Measurements from ENCODE around the gene HCN3. TPM values are rescaled to one million over a fixed set of nuclear protein-coding genes. Genes with fewer than 3 reads are reported as not detected.

The HCN3 gene
- total RNA-seq, 4 donors from 2014 or later = 2.1 to 3.0 (median 2.5) TPM

- no peak for DNase-seq
- intact Hi-C loops (cut with DNase I) = no loop called here
- WGBS, 2 donors = 62 to 79% methylated on average over 5 of the region's 5 CpGs
- no peaks in the 10 kb centered on the region for H3K9me3 ChIP-seq
- no peak for TF ChIP-seq POLR2A (IDR thresholded peaks at IDR 0.05)
- no peak for TF ChIP-seq CTCF (IDR thresholded peaks at IDR 0.05)
- H3K27me3 ChIP-seq = no peaks in the 10 kb centered on the region
- H3K27ac ChIP-seq = no peak overlapping the region
- no peak overlapping the region for H3K4me3 ChIP-seq
- H3K36me3 ChIP-seq = peaks cover 6 to 44% (median 16%) of the 10 kb centered on the region in 3 donors
- H3K4me1 ChIP-seq = peaks cover 0 to 48% (median 15%) of the 10 kb centered on the region in 3 donors
These were observed 40.8 kb upstream of the HCN3 start for GRCh38 chr1:155236451-155236850.

- WGBS, 2 donors = 17 to 20% methylated on average over 3 to 4 of the region's 4 CpGs
- no peak for TF ChIP-seq POLR2A (IDR thresholded peaks at IDR 0.05)
- peak in 1 of 6 experiments; percentile 19 for TF ChIP-seq CTCF (IDR thresholded peaks at IDR 0.05)
- Histone ChIP-seq H3K36me3 (peaks cover 4 to 32% (median 13%) of the 10 kb centered on the region in 3 donors), H3K4me1 (peaks cover 2 to 73% (median 34%) of the 10 kb centered on the region in 3 donors), H3K27me3 (no peaks in the 10 kb centered on the region), H3K4me3 (peak overlapping the region; percentile 20 to 63 (median 36)), H3K27ac (peak overlapping the region; percentile 37 to 70 (median 44)), H3K9me3 (no peaks in the 10 kb centered on the region)
- DNase-seq = no peak
- intact Hi-C loops (cut with DNase I) = loop anchor here (5.0 kb wide), 1 partner anchor 34 kb away; the partner anchor contains the start of genes MTX1 and THBS3
These were observed 36.1 kb upstream of the HCN3 start for GRCh38 chr1:155241069-155241679.

GRCh38 chr1:155241841-155242264 is 35.4 kb upstream of the HCN3 start:
- DNase-seq = no peak
- H3K4me1 ChIP-seq = peaks cover 2 to 73% (median 34%) of the 10 kb centered on the region in 3 donors
- peaks cover 0 to 26% (median 6%) of the 10 kb centered on the region in 3 donors for H3K36me3 ChIP-seq
- intact Hi-C loops (cut with DNase I) = loop anchor here (5.0 kb wide), 1 partner anchor 35 kb away; the partner anchor contains the start of genes MTX1 and THBS3
- WGBS, 2 donors = 52 to 59% methylated on average over 4 of the region's 4 CpGs
- no peaks in the 10 kb centered on the region for H3K27me3 ChIP-seq
- TF ChIP-seq CTCF (IDR thresholded peaks at IDR 0.05) (no peak), POLR2A (IDR thresholded peaks at IDR 0.05) (no peak)
- H3K9me3 ChIP-seq = no peaks in the 10 kb centered on the region
- no peak overlapping the region for H3K4me3 ChIP-seq
- peak overlapping the region; percentile 37 to 70 (median 44) for H3K27ac ChIP-seq

GRCh38 chr1:155242805-155243358 is 34.4 kb upstream of the HCN3 start:
- Histone ChIP-seq H3K27ac (peak overlapping the region; percentile 88 to 96 (median 92)), H3K9me3 (no peaks in the 10 kb centered on the region), H3K36me3 (peaks cover 0 to 26% (median 4%) of the 10 kb centered on the region in 3 donors), H3K27me3 (no peaks in the 10 kb centered on the region), H3K4me3 (peak overlapping the region in 2 of 4 donors; percentile 74 to 77), H3K4me1 (peaks cover 2 to 68% (median 34%) of the 10 kb centered on the region in 3 donors)
- DNase-seq = no peak
- intact Hi-C loops (cut with DNase I) = loop anchor here (5.0 kb wide), 1 partner anchor 36 kb away; the partner anchor contains the start of genes MTX1 and THBS3
- no peak for TF ChIP-seq CTCF (IDR thresholded peaks at IDR 0.05)
- no peak for TF ChIP-seq POLR2A (IDR thresholded peaks at IDR 0.05)
- WGBS, 2 donors = 66 to 75% methylated on average over 3 of the region's 3 CpGs

Measured in esophagus squamous epithelium (tissue), 5 donors.